Gastroesophageal sphincter (tissue), 3 donors: ENCODE data around the gene PTPN21.

Source experiments
- CTCF ChIP-seq, 4 experiments: fragments of 200-600 bp in 2 of 4; fragments of 450-650 bp in 2 of 4; sonication (generic) in 1 of 4; IDR thresholded peaks; one replicate each; pipeline ENCODE4 v1.5.1; 2017 to 2019; ENCODE audit warnings: antibody characterized with exemption in 4 of 4, mild to moderate bottlenecking in 2 of 4, moderate library complexity in 2 of 4
- EP300 ChIP-seq: sonication (generic); formaldehyde crosslinking; IDR thresholded peaks from one replicate; pipeline ENCODE4 v1.6.1; 2017; ENCODE audit warnings: antibody characterized with exemption, mild to moderate bottlenecking
- POLR2A ChIP-seq, 2 donors: fragments of 450-650 bp; IDR thresholded peaks; one replicate each; pipeline ENCODE4 v1.6.1; 2017; ENCODE audit warnings: antibody characterized with exemption in 2 of 2, mild to moderate bottlenecking in 2 of 2, moderate library complexity in 1 of 2
- POLR2AphosphoS5 ChIP-seq: sonication (generic); formaldehyde crosslinking; IDR thresholded peaks from one replicate; pipeline ENCODE4 v1.6.1; 2017; ENCODE audit warnings: antibody characterized with exemption

GRCh38 chr14:88504602-88505001, 50.2 kb downstream of the PTPN21 start:
- no peak for TF ChIP-seq EP300
- no peak for TF ChIP-seq CTCF (IDR thresholded peaks at IDR 0.05)
- no peak for TF ChIP-seq POLR2AphosphoS5
- TF ChIP-seq POLR2A (IDR thresholded peaks at IDR 0.05), result no peak
